T47D (cell line): ENCODE data around the gene GRIP1.

Experiments used
- DNase-seq, 2 experiments: peaks; one replicate each; pipeline versions ENCODE4 v3.0.0 to v3.0.0-alpha.2; 2011 to 2012; ENCODE audit warnings: low read depth in 1 of 2, low spot score in 1 of 2
- JUND ChIP-seq: IDR thresholded peaks from 2 replicates; pipeline ENCODE4 v1.6.1; 2012; ENCODE audit warnings: low read depth
- in situ Hi-C: cut with HindIII; loops from 2 replicates; pipeline ENCODE4 v1.10.0; 2016; ENCODE audit warnings: low sequenced_read_pairs, low pct_unique_long_range_greater_than_20kb

GRIP1 gene

GRCh38 chr12:66708704-66709456 lies 30.0 kb upstream of the GRIP1 start:
- in situ Hi-C loops = no loop called here
- peak in 1 of 2 experiments; percentile 28 for DNase-seq
- TF ChIP-seq JUND = no peak

DNA sequence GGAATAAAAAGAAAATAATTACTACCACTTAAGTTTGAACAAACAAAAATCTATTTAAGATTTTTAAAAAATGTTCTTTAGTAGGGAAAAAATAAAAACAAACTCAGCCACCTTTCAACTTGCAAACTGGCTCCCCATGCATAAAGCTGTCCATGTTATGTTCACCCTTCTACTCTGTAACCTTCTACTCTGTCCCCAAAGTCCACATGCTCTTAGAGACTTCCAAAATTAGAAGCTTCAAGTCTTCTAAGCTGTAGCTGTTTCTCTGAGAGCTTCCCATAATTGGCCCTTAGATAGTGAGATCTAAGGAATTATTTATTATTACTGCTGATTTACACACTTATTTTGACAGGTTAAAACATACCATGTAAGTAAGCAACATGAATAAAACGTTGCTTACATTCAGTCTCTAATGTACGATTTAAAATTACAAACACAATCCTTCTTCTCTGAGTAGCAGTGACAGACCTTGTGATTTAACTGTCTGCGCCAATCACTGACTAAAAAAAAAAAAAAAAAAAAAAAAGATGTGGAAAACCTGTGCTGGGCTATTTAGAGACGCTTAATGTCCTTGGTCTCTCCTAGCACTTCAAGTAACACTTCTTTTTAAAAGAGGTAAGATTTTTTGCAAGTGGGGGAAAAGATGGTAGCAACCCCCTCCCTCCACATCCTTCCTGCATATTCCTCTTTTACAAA lies 28.3 kb upstream of the GRIP1 start:
- DNase-seq = no peak
- TF ChIP-seq JUND = no peak
- in situ Hi-C loops = no loop called here

GRCh38 chr12:66699738-66700482 lies 21.0 kb upstream of the GRIP1 start:
- in situ Hi-C loops = no loop called here
- no peak for TF ChIP-seq JUND
- no peak for DNase-seq

DNA sequence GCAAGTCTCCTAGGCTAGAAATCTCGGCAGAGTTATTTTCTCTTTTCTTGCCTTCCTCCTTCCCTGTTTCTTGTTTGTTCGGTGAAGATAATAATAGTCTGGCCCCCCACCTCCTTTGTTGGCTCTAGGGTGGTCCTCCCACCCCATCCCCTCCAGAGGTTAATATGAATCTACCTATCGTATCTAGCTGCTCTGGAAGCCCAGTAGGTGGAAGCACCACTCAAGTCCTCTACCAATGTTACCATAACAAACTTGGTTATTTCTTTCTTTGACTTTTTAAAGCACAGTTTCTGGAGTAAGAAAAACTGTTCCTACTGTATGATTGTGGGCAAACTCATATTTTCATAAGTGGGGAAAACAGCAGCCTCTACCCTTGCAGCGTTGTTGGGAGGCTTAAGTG lies 19.7 kb upstream of the GRIP1 start:
- DNase-seq = no peak
- TF ChIP-seq JUND = no peak
- in situ Hi-C loops = no loop called here

- DNase-seq = no peak
- no peak for TF ChIP-seq JUND
- in situ Hi-C loops = no loop called here
Observed at GRCh38 chr12:66697404-66697803, 18.5 kb upstream of the GRIP1 start.

GRCh38 chr12:66694666-66695613 lies 16.1 kb upstream of the GRIP1 start:
- in situ Hi-C loops = no loop called here
- DNase-seq = peak in 1 of 2 experiments; percentile 19
- TF ChIP-seq JUND = no peak

DNA sequence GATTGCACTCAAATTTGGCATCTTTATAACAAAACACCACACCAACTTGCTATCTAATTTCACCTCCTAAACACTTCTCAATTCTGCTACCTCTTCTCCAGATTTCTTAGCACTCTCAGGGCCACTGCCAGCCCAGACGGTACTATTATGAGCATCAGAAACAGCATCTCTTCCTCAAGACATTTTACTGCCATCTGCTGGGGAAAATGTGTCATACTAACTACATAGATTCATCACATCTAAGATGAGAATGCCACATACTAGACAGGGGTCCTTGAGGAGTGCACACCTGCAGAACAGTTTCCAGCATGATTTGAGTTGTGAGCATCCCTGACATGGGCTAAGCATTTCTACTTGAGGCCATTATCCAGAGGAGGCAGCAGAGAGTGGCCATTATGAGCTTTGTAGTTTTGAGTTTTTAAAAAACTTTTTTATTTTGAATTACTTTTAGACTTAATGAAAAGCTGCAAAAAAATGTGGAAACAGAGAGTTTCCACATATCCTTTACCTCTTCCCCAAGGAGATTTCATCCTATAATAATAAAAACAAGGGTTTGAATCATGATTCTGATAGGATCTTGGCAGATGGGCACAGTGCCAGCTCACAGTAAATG lies 15.1 kb upstream of the GRIP1 start:
- in situ Hi-C loops = no loop called here
- TF ChIP-seq JUND = no peak
- peak; percentile 40 to 86 for DNase-seq

- in situ Hi-C loops = no loop called here
- no peak for DNase-seq
- TF ChIP-seq JUND = no peak
Observed at GRCh38 chr12:66692986-66693385, 14.1 kb upstream of the GRIP1 start.

DNA sequence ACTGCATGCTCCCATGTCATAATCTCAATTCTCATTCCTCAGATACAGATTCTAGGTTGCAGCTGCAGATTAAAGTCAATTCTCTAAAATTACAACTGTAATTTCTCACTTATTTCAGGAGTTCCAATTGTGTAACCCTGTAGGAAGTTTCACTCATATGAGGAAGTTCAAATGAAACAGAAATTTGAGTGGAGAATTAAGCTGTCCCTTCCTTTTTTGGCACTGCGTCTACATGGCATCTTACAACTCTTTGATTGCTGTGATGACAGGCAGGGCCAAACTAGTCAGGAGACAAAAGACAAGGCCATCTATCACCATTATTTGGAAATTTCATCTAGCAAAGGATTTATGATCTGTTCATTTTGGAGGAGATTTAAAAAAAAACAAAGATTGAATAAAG lies 13.3 kb upstream of the GRIP1 start:
- no peak for TF ChIP-seq JUND
- DNase-seq = no peak
- in situ Hi-C loops = no loop called here

DNA sequence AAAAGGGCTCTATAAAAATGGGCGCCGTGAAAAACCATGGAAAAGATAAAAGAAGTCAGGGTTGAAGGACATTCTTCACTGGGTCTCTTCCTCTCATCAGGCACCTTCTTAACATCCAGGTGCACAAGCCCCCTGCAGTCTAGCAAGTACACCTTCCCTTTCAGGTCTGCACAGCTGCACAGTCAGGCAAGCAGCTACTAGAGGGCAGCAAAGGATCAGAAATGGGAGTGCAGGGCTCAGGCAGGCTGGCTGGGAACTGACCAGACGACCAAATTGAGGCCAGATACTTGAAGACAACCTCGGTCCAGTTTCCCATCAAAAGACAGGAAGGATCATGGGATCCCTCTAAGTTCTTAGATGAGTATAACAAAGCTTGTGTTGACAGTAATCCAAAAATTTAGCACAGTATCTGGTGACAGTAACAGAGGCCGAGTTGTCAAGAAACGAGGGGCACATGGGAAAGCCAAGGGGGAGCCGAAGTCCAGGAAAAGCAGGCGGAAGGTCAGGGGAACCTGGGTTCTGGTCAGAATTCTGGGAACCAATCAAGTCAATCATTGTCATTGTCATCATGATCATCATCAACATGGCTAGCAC lies 10.1 kb upstream of the GRIP1 start:
- TF ChIP-seq JUND = no peak
- peak; percentile 68 to 88 for DNase-seq
- in situ Hi-C loops = no loop called here

- in situ Hi-C loops = no loop called here
- no peak for TF ChIP-seq JUND
Observed at GRCh38 chr12:66684222-66684621, 5.3 kb upstream of the GRIP1 start.

More at GRCh38 chr12:66684222-66684621, 5.3 kb upstream of the GRIP1 start:
- DNase-seq = no peak
